Astrocyte (in vitro differentiated cells and primary cell): ENCODE data around the gene SSBP2. TPM values are rescaled to one million over a fixed set of nuclear protein-coding genes. Genes with fewer than 3 reads are reported as not detected.

Experiments used
- DNase-seq: peaks from one replicate; pipeline ENCODE4 v3.0.0-alpha.2; 2010; ENCODE audit warnings: low read depth
- FAIRE-seq: peaks from 2 replicates; lab custom pipeline; 2011; peaks lifted over from hg19 to GRCh38; lab: Jason Lieb, UNC
- H2AFZ ChIP-seq: 2 replicates; pipeline ENCODE4 v1.6.0; 2012; ENCODE audit warnings: low read depth, low read length, inconsistent platforms
- H3K27ac ChIP-seq: 2 replicates; pipeline ENCODE4 v1.5.1; 2011; ENCODE audit warnings: low read depth, low read length, inconsistent platforms
- H3K27me3 ChIP-seq: 2 replicates; pipeline ENCODE4 v1.6.0; 2011; ENCODE audit warnings: low read length, inconsistent platforms; ENCODE audit not compliant: insufficient read depth
- H3K36me3 ChIP-seq: 2 replicates; pipeline ENCODE4 v1.5.1; 2011; ENCODE audit warnings: low read length, inconsistent platforms; ENCODE audit not compliant: insufficient read depth
- H3K4me1 ChIP-seq: 2 replicates; pipeline ENCODE4 v1.5.1; 2011; ENCODE audit warnings: low read length, inconsistent platforms; ENCODE audit not compliant: insufficient read depth
- H3K4me2 ChIP-seq: 2 replicates; pipeline ENCODE4 v1.6.0; 2012; ENCODE audit warnings: low read length, inconsistent platforms
- H3K4me3 ChIP-seq: 2 replicates; pipeline ENCODE4 v1.5.1; 2011; ENCODE audit warnings: low read depth, mild to moderate bottlenecking, low read length, inconsistent platforms; ENCODE audit not compliant: insufficient read depth
- H3K79me2 ChIP-seq: 2 replicates; pipeline ENCODE4 v1.6.0; 2012; ENCODE audit warnings: mild to moderate bottlenecking, low read length, inconsistent platforms; ENCODE audit not compliant: insufficient read depth
- H3K9ac ChIP-seq: 2 replicates; pipeline ENCODE4 v1.6.0; 2012; ENCODE audit warnings: mild to moderate bottlenecking, low read length, inconsistent platforms
- H3K9me3 ChIP-seq: 2 replicates; pipeline ENCODE4 v1.5.1; 2012; ENCODE audit warnings: low read depth, mild to moderate bottlenecking, low read length, inconsistent platforms; ENCODE audit not compliant: insufficient read depth
- H4K20me1 ChIP-seq: 2 replicates; pipeline ENCODE4 v1.6.0; 2012; ENCODE audit warnings: low read length, inconsistent platforms; ENCODE audit not compliant: insufficient read depth
- H3K27ac Mint-ChIP-seq: one replicate; pipeline ENCODE4 v1.8.0; 2021; ENCODE audit warnings: mild to moderate bottlenecking, mixed read lengths; ENCODE audit not compliant: unreplicated experiment
- H3K27me3 Mint-ChIP-seq: one replicate; pipeline ENCODE4 v1.8.0; 2021; ENCODE audit warnings: low read depth, mixed read lengths; ENCODE audit not compliant: unreplicated experiment
- H3K36me3 Mint-ChIP-seq: one replicate; pipeline ENCODE4 v1.8.0; 2021; ENCODE audit warnings: low read depth, mixed read lengths; ENCODE audit not compliant: unreplicated experiment
- H3K4me1 Mint-ChIP-seq: one replicate; pipeline ENCODE4 v1.8.0; 2021; ENCODE audit warnings: low read depth, mixed read lengths; ENCODE audit not compliant: unreplicated experiment
- H3K4me3 Mint-ChIP-seq: one replicate; pipeline ENCODE4 v1.8.0; 2021; ENCODE audit warnings: mild to moderate bottlenecking, moderate library complexity, mixed read lengths; ENCODE audit not compliant: unreplicated experiment
- H3K9me3 Mint-ChIP-seq: one replicate; pipeline ENCODE4 v1.8.0; 2021; ENCODE audit warnings: mild to moderate bottlenecking, mixed read lengths; ENCODE audit not compliant: unreplicated experiment
- EZH2 ChIP-seq: IDR thresholded peaks from 2 replicates; pipeline ENCODE4 v1.6.1; 2012; ENCODE audit warnings: mild to moderate bottlenecking, low read length, inconsistent platforms; ENCODE audit not compliant: insufficient read depth
- total RNA-seq: library from RNA; stranded (reverse); gene quantifications from 2 replicates; pipeline ENCODE4 v1.2.1, GENCODE V29; 2021
- TF ChIP-seq, protein P1 (sequence below): IDR thresholded peaks from 2 replicates; pipeline ENCODE4 v1.5.1; 2011; ENCODE audit warnings: low read depth, mild to moderate bottlenecking, inconsistent platforms, low read length, moderate library complexity; ENCODE audit not compliant: insufficient read depth

SSBP2 gene
- total RNA-seq, 1 donor from 2014 or later = 59.8 TPM

DNA sequence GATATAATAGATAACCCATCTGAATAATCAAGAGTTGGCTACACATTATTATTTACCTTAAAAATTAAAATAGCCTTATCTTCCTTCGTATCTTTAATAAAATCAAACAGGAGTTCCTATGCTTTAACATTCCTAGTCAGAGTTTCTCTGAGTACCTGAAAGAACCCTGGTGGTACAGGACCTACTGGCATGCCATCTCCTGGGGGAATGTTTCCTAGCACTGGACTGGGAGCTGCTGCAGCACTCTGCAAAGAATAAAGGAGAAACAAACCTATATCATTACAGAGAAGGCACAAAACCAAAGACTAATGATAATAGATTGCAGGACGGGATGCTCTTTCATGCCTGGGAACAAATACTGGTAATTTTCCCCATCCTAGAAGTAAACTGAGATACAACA lies 237.4 kb downstream of the SSBP2 start:
- Histone ChIP-seq H2AFZ (no peak overlapping the region), H3K4me3 (no peak overlapping the region), H3K27ac (no peak overlapping the region), H3K27me3 (no peaks in the 10 kb centered on the region), H3K79me2 (no peaks in the 10 kb centered on the region), H3K9me3 (no peaks in the 10 kb centered on the region), H3K4me2 (no peak overlapping the region), H3K4me1 (no peaks in the 10 kb centered on the region), H3K36me3 (no peaks in the 10 kb centered on the region), H3K9ac (no peak overlapping the region), H4K20me1 (no peaks in the 10 kb centered on the region)
- Mint-ChIP-seq H3K27ac (no peak overlapping the region), H3K27me3 (no peaks in the 10 kb centered on the region), H3K36me3 (peaks cover 2% of the 10 kb centered on the region), H3K4me1 (no peaks in the 10 kb centered on the region), H3K9me3 (no peaks in the 10 kb centered on the region), H3K4me3 (no peak overlapping the region)
- no peak for DNase-seq
- FAIRE-seq = no peak
- no peak for TF ChIP-seq EZH2
- TF ChIP-seq, protein P1, sequence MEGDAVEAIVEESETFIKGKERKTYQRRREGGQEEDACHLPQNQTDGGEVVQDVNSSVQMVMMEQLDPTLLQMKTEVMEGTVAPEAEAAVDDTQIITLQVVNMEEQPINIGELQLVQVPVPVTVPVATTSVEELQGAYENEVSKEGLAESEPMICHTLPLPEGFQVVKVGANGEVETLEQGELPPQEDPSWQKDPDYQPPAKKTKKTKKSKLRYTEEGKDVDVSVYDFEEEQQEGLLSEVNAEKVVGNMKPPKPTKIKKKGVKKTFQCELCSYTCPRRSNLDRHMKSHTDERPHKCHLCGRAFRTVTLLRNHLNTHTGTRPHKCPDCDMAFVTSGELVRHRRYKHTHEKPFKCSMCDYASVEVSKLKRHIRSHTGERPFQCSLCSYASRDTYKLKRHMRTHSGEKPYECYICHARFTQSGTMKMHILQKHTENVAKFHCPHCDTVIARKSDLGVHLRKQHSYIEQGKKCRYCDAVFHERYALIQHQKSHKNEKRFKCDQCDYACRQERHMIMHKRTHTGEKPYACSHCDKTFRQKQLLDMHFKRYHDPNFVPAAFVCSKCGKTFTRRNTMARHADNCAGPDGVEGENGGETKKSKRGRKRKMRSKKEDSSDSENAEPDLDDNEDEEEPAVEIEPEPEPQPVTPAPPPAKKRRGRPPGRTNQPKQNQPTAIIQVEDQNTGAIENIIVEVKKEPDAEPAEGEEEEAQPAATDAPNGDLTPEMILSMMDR = no peak

DNA sequence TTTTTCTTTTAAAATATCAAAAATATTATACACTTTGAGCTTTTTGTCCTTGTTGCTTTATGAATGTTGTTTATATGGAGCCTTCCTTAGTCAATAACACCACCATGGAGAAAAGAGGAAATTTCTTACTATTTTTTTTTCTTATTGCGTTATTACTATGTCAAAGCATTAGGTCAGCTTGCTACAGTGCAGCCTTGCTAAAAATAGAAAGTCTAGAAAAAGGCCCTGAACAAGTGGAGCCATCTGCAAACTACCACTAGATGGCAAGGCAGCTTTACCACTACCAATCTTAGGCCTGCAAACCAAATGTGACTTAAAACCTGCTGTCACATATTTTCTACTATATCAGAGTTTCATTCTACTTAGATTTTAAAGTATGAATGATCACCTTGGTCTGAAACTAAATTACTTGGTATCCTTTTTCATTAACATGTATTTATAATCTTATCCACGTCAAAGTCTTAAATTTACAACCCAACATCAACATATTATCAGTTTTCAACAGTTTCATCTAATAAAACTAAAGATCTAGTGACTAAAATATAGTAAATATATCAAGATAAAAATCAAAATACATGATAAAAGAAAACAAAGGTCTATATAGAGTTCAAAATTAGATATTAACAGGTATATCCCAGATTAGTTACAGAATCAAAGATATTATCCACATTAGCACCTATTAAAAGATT lies 243.9 kb downstream of the SSBP2 start:
- Histone ChIP-seq H3K4me2 (no peak overlapping the region), H3K27me3 (no peaks in the 10 kb centered on the region), H3K79me2 (no peaks in the 10 kb centered on the region), H3K27ac (no peak overlapping the region), H2AFZ (no peak overlapping the region), H3K4me1 (no peaks in the 10 kb centered on the region), H3K36me3 (no peaks in the 10 kb centered on the region), H3K4me3 (no peak overlapping the region), H3K9ac (no peak overlapping the region), H3K9me3 (no peaks in the 10 kb centered on the region), H4K20me1 (no peaks in the 10 kb centered on the region)
- no peak for TF ChIP-seq EZH2
- TF ChIP-seq, protein P1 = peak; percentile 98
- H3K4me3 Mint-ChIP-seq = no peak overlapping the region
- DNase-seq (peak; percentile 82), FAIRE-seq (peak; percentile 54)
- peaks cover 9% of the 10 kb centered on the region for H3K36me3 Mint-ChIP-seq
- peaks cover 5% of the 10 kb centered on the region for H3K4me1 Mint-ChIP-seq
- H3K27me3 Mint-ChIP-seq = no peaks in the 10 kb centered on the region
- H3K9me3 Mint-ChIP-seq = peaks cover 4% of the 10 kb centered on the region
- no peak overlapping the region for H3K27ac Mint-ChIP-seq

- no peaks in the 10 kb centered on the region for H3K27me3 Mint-ChIP-seq
- H3K4me1 ChIP-seq = no peaks in the 10 kb centered on the region
- H3K27me3 ChIP-seq = no peaks in the 10 kb centered on the region
- H3K27ac Mint-ChIP-seq = peak overlapping the region; percentile 22
- H3K4me3 ChIP-seq = no peak overlapping the region
- no peak overlapping the region for H3K27ac ChIP-seq
- H3K4me3 Mint-ChIP-seq = no peak overlapping the region
- peaks cover 4% of the 10 kb centered on the region for H3K9me3 Mint-ChIP-seq
- DNase-seq (no peak), FAIRE-seq (no peak)
- no peaks in the 10 kb centered on the region for H3K9me3 ChIP-seq
- H3K79me2 ChIP-seq = no peaks in the 10 kb centered on the region
- no peak overlapping the region for H2AFZ ChIP-seq
- no peak overlapping the region for H3K4me2 ChIP-seq
- H3K9ac ChIP-seq = no peak overlapping the region
- TF ChIP-seq EZH2 = no peak
- TF ChIP-seq, protein P1 = no peak
- H4K20me1 ChIP-seq = no peaks in the 10 kb centered on the region
- H3K36me3 ChIP-seq = no peaks in the 10 kb centered on the region
- peaks cover 5% of the 10 kb centered on the region for H3K4me1 Mint-ChIP-seq
- H3K36me3 Mint-ChIP-seq = peaks cover 13% of the 10 kb centered on the region
Measured at GRCh38 chr5:81506378-81506777, 244.5 kb downstream of the SSBP2 start.
